K562 (cell line): ENCODE measurements around the gene PRKCQ. TPM values are rescaled to one million over a fixed set of nuclear protein-coding genes. Genes with fewer than 3 reads are reported as not detected.

ENCODE experiments used
- ATF7 ChIP-seq: fragments of 450-650 bp; IDR thresholded peaks from 2 replicates; pipeline ENCODE4 v1.7.1; 2014; ENCODE audit warnings: mild to moderate bottlenecking, moderate library complexity
- CBX5 ChIP-seq: IDR thresholded peaks from 2 replicates; pipeline ENCODE4 v1.6.1; 2014; ENCODE audit warnings: low read depth, borderline replicate concordance
- CREB1 ChIP-seq, 2 experiments: sonication (generic) in 1 of 2; formaldehyde crosslinking in 1 of 2; IDR thresholded peaks; 2 replicates each; pipeline versions ENCODE4 v1.6.1 to v1.8.0; 2012 to 2022; ENCODE audit warnings: inconsistent platforms in 1 of 2, mild to moderate bottlenecking in 1 of 2, missing genetic modification reagents in 1 of 2, moderate library complexity in 1 of 2
- CUX1 ChIP-seq: fragments of 200-800 bp; sonication (Bioruptor generic); IDR thresholded peaks from 2 replicates; pipeline ENCODE4 v1.6.1; 2016; ENCODE audit warnings: missing genetic modification characterization, missing compliant biosample characterization
- CXXC5 ChIP-seq: fragments of 250-450 bp; sonication (Bioruptor Pico); IDR thresholded peaks from 2 replicates; pipeline ENCODE4 v1.8.0; 2022; ENCODE audit warnings: inconsistent platforms, mild to moderate bottlenecking, moderate library complexity
- EGR1 ChIP-seq: fragments of 450-650 bp; conservative IDR thresholded peaks from 2 replicates; pipeline ENCODE4 v1.6.1; 2017; ENCODE audit warnings: mild to moderate bottlenecking
- ELK3 ChIP-seq: fragments of 450-650 bp; formaldehyde crosslinking; IDR thresholded peaks from 2 replicates; pipeline ENCODE4 v1.4.0; 2020; ENCODE audit warnings: mild to moderate bottlenecking
- ERF ChIP-seq: fragments of 450-650 bp; formaldehyde crosslinking; IDR thresholded peaks from 2 replicates; pipeline ENCODE4 v1.4.0; 2020; ENCODE audit warnings: mild to moderate bottlenecking, mixed read lengths
- FOSL1 ChIP-seq: fragments of 200-800 bp; sonication (Bioruptor generic); conservative IDR thresholded peaks from 2 replicates; pipeline ENCODE4 v1.6.1; 2016; ENCODE audit warnings: missing genetic modification characterization, missing compliant biosample characterization
- HOXB6 ChIP-seq: fragments of 250-450 bp; sonication (Bioruptor Pico); IDR thresholded peaks from 2 replicates; pipeline ENCODE4 v1.5.1; 2022; ENCODE audit warnings: mild to moderate bottlenecking, borderline replicate concordance
- ILF3 ChIP-seq: fragments of 450-650 bp; IDR thresholded peaks from 2 replicates; pipeline ENCODE4 v1.6.1; 2018; ENCODE audit warnings: antibody characterized with exemption, mild to moderate bottlenecking, moderate library complexity, borderline replicate concordance
- KLF10 ChIP-seq: fragments of 250-450 bp; sonication (Bioruptor Pico); IDR thresholded peaks from 2 replicates; pipeline ENCODE4 v1.6.1; 2021; ENCODE audit warnings: matching md5 sums
- MTF1 ChIP-seq: fragments of 250-450 bp; sonication (Bioruptor Pico); IDR thresholded peaks from 2 replicates; pipeline ENCODE4 v1.9.0; 2021; ENCODE audit warnings: moderate library complexity, mild to moderate bottlenecking, inconsistent platforms, borderline replicate concordance
- NCOA1 ChIP-seq: fragments of 450-650 bp; IDR thresholded peaks from 2 replicates; pipeline ENCODE4 v1.6.1; 2016; ENCODE audit warnings: low read depth
- NFE2L1 ChIP-seq: fragments of 450-650 bp; IDR thresholded peaks from 2 replicates; pipeline ENCODE4 v1.6.1; 2016; ENCODE audit warnings: missing genetic modification characterization, low read depth, mild to moderate bottlenecking, missing compliant biosample characterization, moderate library complexity, borderline replicate concordance
- PTRF ChIP-seq: fragments of 450-650 bp; IDR thresholded peaks from 2 replicates; pipeline ENCODE4 v1.6.1; 2016; ENCODE audit warnings: mild to moderate bottlenecking, missing genetic modification characterization, missing compliant biosample characterization
- SNIP1 ChIP-seq: fragments of 450-650 bp; IDR thresholded peaks from 2 replicates; pipeline ENCODE4 v1.7.1; 2017; ENCODE audit warnings: low read depth, mild to moderate bottlenecking
- XRCC5 ChIP-seq: fragments of 200-400 bp; formaldehyde crosslinking; IDR thresholded peaks from 2 replicates; pipeline ENCODE4 v1.6.1; 2017; ENCODE audit warnings: low read depth, mild to moderate bottlenecking, low read length
- ZKSCAN1 ChIP-seq: fragments of 150-350 bp; IDR thresholded peaks from 2 replicates; pipeline ENCODE4 v1.6.1; 2016; ENCODE audit warnings: low read depth, low read length
- ZNF354B ChIP-seq: fragments of 250-450 bp; sonication (Bioruptor Pico); IDR thresholded peaks from 2 replicates; pipeline ENCODE4 v1.4.0; 2020
- ZNF551 ChIP-seq: fragments of 250-450 bp; sonication (Bioruptor Pico); IDR thresholded peaks from 2 replicates; pipeline ENCODE4 v1.5.0; 2021; ENCODE audit warnings: mild to moderate bottlenecking, moderate library complexity
- polyA plus RNA-seq, 8 experiments: library from polyadenylated mRNA; depleted of rRNA in 4 of 8; stranded (reverse) in 5 of 8; unstranded in 3 of 8; fragments of >200 nt; fragmentation: Nextera tagmentation in 2 of 8; fragmentation: Illumina TruSeq in 1 of 8; extraction: Ambion mirVana in 2 of 8; extraction: Trizol in 1 of 8; gene quantifications; 2 replicates each; pipeline versions ENCODE4 v1.2.1 to v1.2.3, GENCODE V29; 2011 to 2014; ENCODE audit warnings: inconsistent platforms in 1 of 8, missing spikeins in 1 of 8
- total RNA-seq, 7 experiments: library from RNA; depleted of rRNA in 6 of 7; stranded (reverse); fragments of >200 nt in 6 of 7; fragmentation: Illumina TruSeq in 2 of 7; extraction: Trizol in 2 of 7; gene quantifications; 2 replicates each; pipeline versions ENCODE4 v1.2.1 to v1.2.3, GENCODE V29; 2011 to 2021; ENCODE audit warnings: low replicate concordance in 1 of 7
- TF ChIP-seq, protein P1 (sequence below): fragments of 450-650 bp; formaldehyde crosslinking; IDR thresholded peaks from 2 replicates; pipeline ENCODE4 v1.4.0; 2022; ENCODE audit warnings: mild to moderate bottlenecking, moderate library complexity
- TF ChIP-seq, protein P2 (sequence below): sonication (generic); formaldehyde crosslinking; IDR thresholded peaks from 2 replicates; pipeline ENCODE4 v1.5.0; 2020; ENCODE audit warnings: missing genetic modification reagents

The PRKCQ gene
- total and polyA plus RNA-seq, 9 of the 15 experiments (the other 6 are each of a cell fraction or from before 2014, with no cell fraction given) = 4.4 to 23.3 (median 14.6) TPM

GRCh38 chr10:6473901-6474370, 106.1 kb downstream of the PRKCQ start (continued):
- TF ChIP-seq CXXC5 (CRISPR knock-in tag) (peak; percentile 12), ZNF354B (CRISPR knock-in tag) (no peak), ILF3 (no peak), SNIP1 (no peak), HOXB6 (no peak), ERF (CRISPR knock-in tag) (peak; percentile 93; the same call in 1 of the 2 replicates), CREB1 (IDR thresholded peaks at IDR 0.05) (no peak), CREB1 (CRISPR knock-in tag; IDR thresholded peaks at IDR 0.05) (no peak), ATF7 (no peak), PTRF (tag) (no peak), NCOA1 (no peak), NFE2L1 (tag) (no peak), CBX5 (no peak), XRCC5 (no peak), MTF1 (CRISPR knock-in tag) (no peak), EGR1 (no peak), ZNF551 (CRISPR knock-in tag) (0 out of 2 replicates have a peak, but pooled peaks have one; percentile 1), KLF10 (CRISPR knock-in tag) (no peak), FOSL1 (tag) (0 out of 2 replicates have a peak, but pooled peaks have one; percentile 9), ZKSCAN1 (no peak), ELK3 (CRISPR knock-in tag) (no peak), CUX1 (CRISPR knock-in tag) (no peak)
- TF ChIP-seq, protein P1, sequence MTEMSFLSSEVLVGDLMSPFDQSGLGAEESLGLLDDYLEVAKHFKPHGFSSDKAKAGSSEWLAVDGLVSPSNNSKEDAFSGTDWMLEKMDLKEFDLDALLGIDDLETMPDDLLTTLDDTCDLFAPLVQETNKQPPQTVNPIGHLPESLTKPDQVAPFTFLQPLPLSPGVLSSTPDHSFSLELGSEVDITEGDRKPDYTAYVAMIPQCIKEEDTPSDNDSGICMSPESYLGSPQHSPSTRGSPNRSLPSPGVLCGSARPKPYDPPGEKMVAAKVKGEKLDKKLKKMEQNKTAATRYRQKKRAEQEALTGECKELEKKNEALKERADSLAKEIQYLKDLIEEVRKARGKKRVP (CRISPR knock-in tag) = peak; percentile 63; the same call in 1 of the 2 replicates
- TF ChIP-seq, protein P2, sequence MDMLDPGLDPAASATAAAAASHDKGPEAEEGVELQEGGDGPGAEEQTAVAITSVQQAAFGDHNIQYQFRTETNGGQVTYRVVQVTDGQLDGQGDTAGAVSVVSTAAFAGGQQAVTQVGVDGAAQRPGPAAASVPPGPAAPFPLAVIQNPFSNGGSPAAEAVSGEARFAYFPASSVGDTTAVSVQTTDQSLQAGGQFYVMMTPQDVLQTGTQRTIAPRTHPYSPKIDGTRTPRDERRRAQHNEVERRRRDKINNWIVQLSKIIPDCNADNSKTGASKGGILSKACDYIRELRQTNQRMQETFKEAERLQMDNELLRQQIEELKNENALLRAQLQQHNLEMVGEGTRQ = no peak
